Chondrocyte (in vitro differentiated cells): ENCODE results near the gene MITD1. TPM values are rescaled to one million over a fixed set of nuclear protein-coding genes. Genes with fewer than 3 reads are reported as not detected.
A peak's percentile ranks its signal among the peaks of the same experiment; 100 is the strongest.
"Not testable (repeated sequence)": the region's sequence is repeated elsewhere in the genome, so short reads cannot be mapped to it uniquely, and the experiment has no call there.

Experiments
- DNase-seq: peaks from one replicate; pipeline ENCODE4 v3.0.0; 2021; ENCODE audit warnings: mixed read lengths, low spot score
- H3K27ac Mint-ChIP-seq: one replicate; pipeline ENCODE4 v1.8.0; 2021; ENCODE audit warnings: mild to moderate bottlenecking, moderate library complexity, mixed read lengths; ENCODE audit not compliant: unreplicated experiment
- H3K27me3 Mint-ChIP-seq: 2 replicates; pipeline ENCODE4 v1.8.0; 2021; ENCODE audit warnings: low read depth, mixed read lengths
- H3K36me3 Mint-ChIP-seq: 2 replicates; pipeline ENCODE4 v1.8.0; 2021; ENCODE audit warnings: low read depth, mixed read lengths
- H3K4me1 Mint-ChIP-seq: 2 replicates; pipeline ENCODE4 v1.8.0; 2021; ENCODE audit warnings: low read depth, mild to moderate bottlenecking, mixed read lengths
- H3K4me3 Mint-ChIP-seq: one replicate; pipeline ENCODE4 v1.8.0; 2021; ENCODE audit warnings: mild to moderate bottlenecking, moderate library complexity, mixed read lengths; ENCODE audit not compliant: unreplicated experiment
- H3K9me3 Mint-ChIP-seq: 2 replicates; pipeline ENCODE4 v1.8.0; 2021; ENCODE audit warnings: low read depth, mixed read lengths
- total RNA-seq: library from RNA; stranded (reverse); gene quantifications from 3 replicates; pipeline ENCODE4 v1.2.1, GENCODE V29; 2021
- TF ChIP-seq, protein P1 (sequence below): fragments of 200-600 bp; sonication (generic); IDR thresholded peaks from 2 replicates; pipeline ENCODE4 v1.5.0; 2021; ENCODE audit warnings: antibody characterized with exemption, mild to moderate bottlenecking, moderate library complexity

Gene MITD1
- total RNA-seq, 1 donor from 2014 or later = 19.6 TPM

DNA sequence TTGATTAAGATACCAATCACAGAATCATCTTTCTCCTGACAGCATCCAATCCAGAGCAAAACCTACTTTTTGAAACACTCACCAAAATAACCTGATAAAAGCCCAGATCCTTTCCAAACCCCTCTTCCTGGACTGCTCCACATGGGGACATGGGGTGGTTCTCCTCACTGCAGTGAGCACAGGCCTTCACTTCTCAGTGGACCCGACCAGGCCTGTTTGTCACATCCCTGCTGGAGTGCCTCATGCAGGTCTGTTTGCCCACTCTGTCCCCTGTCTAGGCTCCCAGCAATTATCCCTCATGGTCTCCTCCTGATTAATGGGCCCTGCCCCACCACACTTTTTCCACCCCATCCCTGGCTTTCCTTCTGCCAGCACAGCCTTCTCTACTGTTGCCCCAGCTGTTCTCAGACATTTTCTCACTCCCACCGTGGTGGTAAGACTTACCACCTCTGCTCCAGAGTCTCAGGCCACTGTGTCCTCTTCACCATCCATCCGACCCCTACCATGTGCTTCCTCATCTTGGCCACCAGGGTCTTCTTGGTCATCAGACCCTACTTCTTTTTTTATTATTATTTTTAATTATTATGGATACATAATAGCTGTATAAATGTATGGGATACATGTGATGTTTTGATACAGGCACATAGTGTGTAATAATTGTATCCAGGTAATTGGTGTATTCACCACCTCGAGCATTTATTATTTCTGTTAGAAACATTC lies 21.3 kb upstream of the MITD1 start:
- DNase-seq = no peak
- no peaks in the 10 kb centered on the region for H3K27me3 Mint-ChIP-seq
- TF ChIP-seq, protein P1, sequence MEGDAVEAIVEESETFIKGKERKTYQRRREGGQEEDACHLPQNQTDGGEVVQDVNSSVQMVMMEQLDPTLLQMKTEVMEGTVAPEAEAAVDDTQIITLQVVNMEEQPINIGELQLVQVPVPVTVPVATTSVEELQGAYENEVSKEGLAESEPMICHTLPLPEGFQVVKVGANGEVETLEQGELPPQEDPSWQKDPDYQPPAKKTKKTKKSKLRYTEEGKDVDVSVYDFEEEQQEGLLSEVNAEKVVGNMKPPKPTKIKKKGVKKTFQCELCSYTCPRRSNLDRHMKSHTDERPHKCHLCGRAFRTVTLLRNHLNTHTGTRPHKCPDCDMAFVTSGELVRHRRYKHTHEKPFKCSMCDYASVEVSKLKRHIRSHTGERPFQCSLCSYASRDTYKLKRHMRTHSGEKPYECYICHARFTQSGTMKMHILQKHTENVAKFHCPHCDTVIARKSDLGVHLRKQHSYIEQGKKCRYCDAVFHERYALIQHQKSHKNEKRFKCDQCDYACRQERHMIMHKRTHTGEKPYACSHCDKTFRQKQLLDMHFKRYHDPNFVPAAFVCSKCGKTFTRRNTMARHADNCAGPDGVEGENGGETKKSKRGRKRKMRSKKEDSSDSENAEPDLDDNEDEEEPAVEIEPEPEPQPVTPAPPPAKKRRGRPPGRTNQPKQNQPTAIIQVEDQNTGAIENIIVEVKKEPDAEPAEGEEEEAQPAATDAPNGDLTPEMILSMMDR = peak; percentile 22
- peaks cover 18% of the 10 kb centered on the region for H3K9me3 Mint-ChIP-seq
- H3K4me3 Mint-ChIP-seq = no peak overlapping the region
- H3K4me1 Mint-ChIP-seq = no peaks in the 10 kb centered on the region
- no peak overlapping the region for H3K27ac Mint-ChIP-seq
- H3K36me3 Mint-ChIP-seq = peaks cover 10% of the 10 kb centered on the region

DNA sequence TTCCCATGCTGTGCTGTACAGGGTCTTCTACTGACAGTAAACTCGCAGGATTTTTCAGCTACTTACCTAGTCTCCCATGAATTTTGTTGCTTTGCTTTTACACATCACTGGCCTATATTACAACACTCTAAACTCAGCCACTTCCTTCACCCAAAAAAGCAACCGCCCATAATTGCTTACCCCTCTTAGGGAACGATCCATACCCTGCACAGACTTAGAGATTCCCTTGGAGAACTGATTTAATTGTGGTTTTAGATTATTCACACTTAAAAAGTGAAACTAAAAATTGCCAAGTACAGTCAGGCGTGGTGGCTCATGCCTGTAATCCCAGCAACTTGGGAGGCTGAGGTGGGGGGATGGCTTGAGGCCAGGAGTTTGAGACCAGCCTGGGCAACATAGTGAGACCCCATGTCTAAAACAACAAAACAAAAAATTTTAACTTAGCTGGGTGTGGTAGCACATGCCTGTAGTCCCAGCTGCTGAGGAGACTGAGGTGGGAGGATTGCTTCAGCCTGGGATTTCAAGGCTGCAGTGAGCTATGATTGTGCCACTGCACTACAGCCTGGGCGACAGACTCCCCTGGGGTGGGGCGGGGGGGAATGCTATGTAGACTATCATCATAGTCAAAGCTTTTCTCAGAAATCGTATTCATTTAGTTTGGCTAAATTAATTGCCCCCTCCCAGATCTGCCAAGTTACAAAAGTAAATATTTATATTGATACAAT lies 19.4 kb upstream of the MITD1 start:
- no peak overlapping the region for H3K27ac Mint-ChIP-seq
- peaks cover 17% of the 10 kb centered on the region for H3K36me3 Mint-ChIP-seq
- no peak overlapping the region for H3K4me3 Mint-ChIP-seq
- no peaks in the 10 kb centered on the region for H3K27me3 Mint-ChIP-seq
- no peak for DNase-seq
- H3K4me1 Mint-ChIP-seq = no peaks in the 10 kb centered on the region
- TF ChIP-seq, protein P1 = no peak
- H3K9me3 Mint-ChIP-seq = peaks cover 7% of the 10 kb centered on the region

DNA sequence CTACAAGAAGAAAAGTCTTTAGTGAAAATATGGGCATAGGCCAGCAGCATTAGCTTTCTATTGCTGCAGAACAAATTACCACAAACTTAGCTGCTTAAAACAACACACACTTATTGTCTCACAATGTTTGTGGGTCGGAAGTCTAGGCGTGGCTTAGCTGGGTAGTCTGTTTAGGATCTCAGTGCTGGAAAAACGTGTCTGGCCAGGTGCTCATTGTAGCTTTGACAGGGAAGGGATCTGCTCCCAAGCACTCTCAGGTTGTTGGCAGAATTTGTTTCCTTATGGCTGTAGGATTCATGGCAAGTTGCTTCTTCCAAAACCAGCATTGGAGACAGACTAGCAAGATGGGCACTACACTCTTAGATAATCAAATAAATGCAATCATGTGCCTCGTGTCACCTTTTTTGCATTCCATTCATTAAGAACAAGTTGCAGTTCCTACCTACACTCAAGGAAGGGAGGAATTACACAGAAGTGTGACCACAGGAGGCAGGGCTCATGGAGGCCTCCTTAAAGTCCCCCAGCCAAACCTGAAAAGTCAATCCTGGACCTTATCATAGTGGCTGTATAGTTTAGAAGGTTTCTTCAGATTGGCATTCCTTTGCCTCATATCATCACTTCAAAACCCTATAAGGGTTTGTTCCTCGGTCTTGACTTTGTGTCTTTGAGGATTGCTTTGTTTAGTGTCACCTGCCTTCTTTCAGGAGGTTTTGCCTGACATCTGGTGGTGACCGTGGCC lies 17.4 kb upstream of the MITD1 start:
- Mint-ChIP-seq H3K9me3 (peaks cover 3% of the 10 kb centered on the region), H3K27me3 (no peaks in the 10 kb centered on the region), H3K4me3 (no peak overlapping the region), H3K36me3 (peaks cover 20% of the 10 kb centered on the region), H3K27ac (no peak overlapping the region), H3K4me1 (no peaks in the 10 kb centered on the region)
- DNase-seq = no peak
- TF ChIP-seq, protein P1 = no peak

DNA sequence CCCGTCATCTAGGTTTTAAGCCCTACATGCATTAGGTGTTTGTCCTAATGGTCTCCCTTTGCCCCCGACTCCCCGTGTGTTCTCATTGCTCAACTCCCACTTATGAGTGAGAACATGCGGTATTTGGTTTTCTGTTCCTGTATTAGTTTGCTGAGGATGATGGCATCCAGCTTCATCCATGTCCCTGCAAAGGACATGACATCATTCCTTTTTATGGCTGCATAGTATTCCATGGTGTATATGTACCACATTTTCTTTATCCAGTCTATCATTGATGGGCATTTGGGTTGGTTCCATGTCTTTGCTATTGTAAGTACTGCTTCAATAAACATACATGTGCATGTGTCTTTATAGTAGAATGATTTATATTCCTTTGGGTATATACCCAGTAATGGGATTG lies 11.5 kb upstream of the MITD1 start:
- peaks cover 33% of the 10 kb centered on the region for H3K36me3 Mint-ChIP-seq
- not testable (repeated sequence) for H3K9me3 Mint-ChIP-seq, H3K4me1 Mint-ChIP-seq, DNase-seq, H3K27me3 Mint-ChIP-seq, H3K27ac Mint-ChIP-seq, H3K4me3 Mint-ChIP-seq

DNA sequence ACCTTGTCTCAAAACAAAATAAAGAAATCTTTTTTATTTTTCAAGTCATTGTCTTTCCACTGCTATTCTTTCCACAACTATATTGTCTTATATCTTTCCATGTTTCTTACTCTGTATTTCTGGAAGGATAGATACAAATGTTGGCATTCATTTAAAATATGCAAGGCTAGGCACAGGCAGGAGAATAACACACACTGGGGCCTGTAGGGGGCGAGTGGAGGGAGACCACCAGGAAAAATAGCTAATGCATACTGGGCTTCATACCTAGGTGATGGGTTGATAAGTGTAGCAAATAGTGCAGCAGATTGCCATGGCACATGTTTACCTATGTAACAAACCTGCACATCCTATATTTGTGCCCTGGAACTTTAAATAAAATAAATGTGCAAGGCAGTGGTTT lies 9.7 kb upstream of the MITD1 start:
- Mint-ChIP-seq H3K4me1 (no peaks in the 10 kb centered on the region), H3K4me3 (no peak overlapping the region), H3K27ac (no peak overlapping the region), H3K36me3 (peaks cover 26% of the 10 kb centered on the region), H3K9me3 (no peaks in the 10 kb centered on the region), H3K27me3 (no peaks in the 10 kb centered on the region)
- no peak for DNase-seq
- TF ChIP-seq, protein P1 = peak; percentile 36
